AG09319 (cell line): ENCODE results near the gene LSAMP.

ENCODE experiments used
- DNase-seq: peaks from one replicate; pipeline ENCODE4 v3.0.0-alpha.2; 2010; ENCODE audit warnings: low read depth; ENCODE audit errors: extremely low read depth
- CTCF ChIP-seq: IDR thresholded peaks from 2 replicates; pipeline ENCODE4 v1.5.1; 2011; ENCODE audit warnings: low read depth, mild to moderate bottlenecking, inconsistent platforms, low read length, moderate library complexity

LSAMP gene

GRCh38 chr3:116166121-116166520, 279.2 kb downstream of the LSAMP start:
- no peak for DNase-seq
- TF ChIP-seq CTCF, result no peak

GRCh38 chr3:116165641-116166040, 279.6 kb downstream of the LSAMP start:
- no peak for TF ChIP-seq CTCF
- DNase-seq, result no peak

- DNase-seq, result no peak
Measured at GRCh38 chr3:116165135-116165534, 280.2 kb downstream of the LSAMP start.

GRCh38 chr3:116164039-116164438, 281.2 kb downstream of the LSAMP start:
- TF ChIP-seq CTCF, result no peak
- no peak for DNase-seq

More at GRCh38 chr3:116165135-116165534, 280.2 kb downstream of the LSAMP start:
- TF ChIP-seq CTCF, result no peak

- no peak for TF ChIP-seq CTCF
- DNase-seq, result no peak
Measured at GRCh38 chr3:116161575-116162525, 283.4 kb downstream of the LSAMP start.

- no peak for TF ChIP-seq CTCF
- DNase-seq, result no peak
Measured at GRCh38 chr3:116160594-116160993, 284.7 kb downstream of the LSAMP start.

- TF ChIP-seq CTCF, result no peak
- DNase-seq, result no peak
Measured at GRCh38 chr3:116155841-116156240, 289.4 kb downstream of the LSAMP start.
